ENCODE results near the gene AMER3. TPM values are rescaled to one million over a fixed set of nuclear protein-coding genes. Genes with fewer than 3 reads are reported as not detected.

The AMER3 gene
- total RNA-seq, 1 experiment from 2014 or later, result 0.79 TPM

- ChIA-PET POLR2A (no interaction called here), CTCF (no interaction called here)
- Mint-ChIP-seq H3K27me3 (ENCODE audit: insufficient read depth, unreplicated experiment) (peaks cover 6% of the 10 kb centered on the region), H3K36me3 (ENCODE audit: insufficient read depth, unreplicated experiment) (no peaks in the 10 kb centered on the region), H3K9me3 (ENCODE audit: unreplicated experiment) (no peaks in the 10 kb centered on the region), H3K4me1 (ENCODE audit: low read depth, unreplicated experiment) (no peaks in the 10 kb centered on the region), H3K27ac (ENCODE audit: unreplicated experiment) (no peak overlapping the region), H3K4me3 (ENCODE audit: unreplicated experiment) (no peak overlapping the region)
- intact Hi-C loops (cut with micrococcal nuclease; ENCODE audit: unreplicated experiment), result no loop called here
- H3K4me3 ChIP-seq (ENCODE audit: low read depth, low read length), result no peak overlapping the region
- no TSS peak for BruUV-seq (replicated peaks)
- no peak for DNase-seq
- H3K4me1 ChIP-seq, result no peaks in the 10 kb centered on the region
- no peak for TF ChIP-seq CTCF (IDR thresholded peaks at IDR 0.05; ENCODE audit: insufficient read depth in 1 of 2, low read depth in 1 of 2, low read length in 1 of 2, severe bottlenecking in 1 of 2, unreplicated experiment in 1 of 2)
- no peaks in the 10 kb centered on the region for H3K27me3 ChIP-seq (replicated peaks; ENCODE audit: control insufficient read depth, insufficient read depth, low read length)
- H3K9me3 ChIP-seq, result peaks cover 3% of the 10 kb centered on the region; the same call in 1 of the 2 replicates
- H3K36me3 ChIP-seq (ENCODE audit: control insufficient read depth, insufficient read depth, low read length), result no peaks in the 10 kb centered on the region
These were observed 52.5 kb downstream of the AMER3 start for GRCh38 chr2:130807659-130808385.

GRCh38 chr2:130808482-130809268 is 53.3 kb downstream of the AMER3 start:
- intact Hi-C loops (cut with micrococcal nuclease; ENCODE audit: unreplicated experiment), result no loop called here
- H3K27ac Mint-ChIP-seq (ENCODE audit: unreplicated experiment), result no peak overlapping the region
- no peak overlapping the region for H3K4me3 Mint-ChIP-seq (ENCODE audit: unreplicated experiment)
- peaks cover 3% of the 10 kb centered on the region; the same call in 1 of the 2 replicates for H3K9me3 ChIP-seq
- DNase-seq, result peak in 1 of 2 experiments; percentile 30
- no peaks in the 10 kb centered on the region for H3K9me3 Mint-ChIP-seq (ENCODE audit: unreplicated experiment)
- BruUV-seq (replicated peaks), result no TSS peak
- ChIA-PET CTCF (no interaction called here), POLR2A (no interaction called here)
- H3K4me3 ChIP-seq (ENCODE audit: low read depth, low read length), result no peak overlapping the region
- H3K4me1 Mint-ChIP-seq (ENCODE audit: low read depth, unreplicated experiment), result no peaks in the 10 kb centered on the region
- H3K27me3 ChIP-seq (replicated peaks; ENCODE audit: control insufficient read depth, insufficient read depth, low read length), result no peaks in the 10 kb centered on the region
- no peaks in the 10 kb centered on the region for H3K4me1 ChIP-seq
- H3K27me3 Mint-ChIP-seq (ENCODE audit: insufficient read depth, unreplicated experiment), result peaks cover 6% of the 10 kb centered on the region
- no peak for TF ChIP-seq CTCF (IDR thresholded peaks at IDR 0.05; ENCODE audit: insufficient read depth in 1 of 2, low read depth in 1 of 2, low read length in 1 of 2, severe bottlenecking in 1 of 2, unreplicated experiment in 1 of 2)
- no peaks in the 10 kb centered on the region for H3K36me3 Mint-ChIP-seq (ENCODE audit: insufficient read depth, unreplicated experiment)
- H3K36me3 ChIP-seq (ENCODE audit: control insufficient read depth, insufficient read depth, low read length), result no peaks in the 10 kb centered on the region

GRCh38 chr2:130810490-130810889 is 55.1 kb downstream of the AMER3 start:
- no peaks in the 10 kb centered on the region for H3K4me1 ChIP-seq
- no peaks in the 10 kb centered on the region for H3K36me3 Mint-ChIP-seq (ENCODE audit: insufficient read depth, unreplicated experiment)
- no peaks in the 10 kb centered on the region for H3K27me3 ChIP-seq (replicated peaks; ENCODE audit: control insufficient read depth, insufficient read depth, low read length)
- H3K4me1 Mint-ChIP-seq (ENCODE audit: low read depth, unreplicated experiment), result no peaks in the 10 kb centered on the region
- ChIA-PET POLR2A (no interaction called here), CTCF (no interaction called here)
- H3K4me3 ChIP-seq (ENCODE audit: low read depth, low read length), result no peak overlapping the region
- no peak for DNase-seq
- H3K9me3 Mint-ChIP-seq (ENCODE audit: unreplicated experiment), result no peaks in the 10 kb centered on the region
- intact Hi-C loops (cut with micrococcal nuclease; ENCODE audit: unreplicated experiment), result no loop called here
- no peak overlapping the region for H3K4me3 Mint-ChIP-seq (ENCODE audit: unreplicated experiment)
- H3K27ac Mint-ChIP-seq (ENCODE audit: unreplicated experiment), result no peak overlapping the region
- no peaks in the 10 kb centered on the region for H3K36me3 ChIP-seq (ENCODE audit: control insufficient read depth, insufficient read depth, low read length)
- TF ChIP-seq CTCF (IDR thresholded peaks at IDR 0.05; ENCODE audit: insufficient read depth in 1 of 2, low read depth in 1 of 2, low read length in 1 of 2, severe bottlenecking in 1 of 2, unreplicated experiment in 1 of 2), result no peak
- BruUV-seq (replicated peaks), result no TSS peak
- peaks cover 3% of the 10 kb centered on the region; the same call in 1 of the 2 replicates for H3K9me3 ChIP-seq
- peaks cover 4% of the 10 kb centered on the region for H3K27me3 Mint-ChIP-seq (ENCODE audit: insufficient read depth, unreplicated experiment)

Data from Caco-2 (cell line).